T-helper 2 cell treated with Interferon-gamma antibody and Interleukin-4, amounts not matched to agents 100 ng/mL and 5 ng/mL, for 36 hours (primary cell): ENCODE measurements around the gene TMEM151B. TPM values are rescaled to one million over a fixed set of nuclear protein-coding genes. Genes with fewer than 3 reads are reported as not detected.

ENCODE experiments used
- intact Hi-C: fragments of 100-400 bp; cut with micrococcal nuclease; formaldehyde crosslinking; loops from one replicate; pipeline ENCODE4 v1.15.1; 2023
- total RNA-seq: library from RNA; stranded (reverse); gene quantifications from 2 replicates; pipeline ENCODE4 v1.2.3, GENCODE V29; 2022

The TMEM151B gene
- total RNA-seq, 1 donor from 2014 or later = not detected

GRCh38 chr6:44275749-44276648 lies 5.7 kb downstream of the TMEM151B start:
- intact Hi-C loops = no loop called here

GRCh38 chr6:44276667-44277640 lies 6.7 kb downstream of the TMEM151B start:
- intact Hi-C loops = no loop called here

- intact Hi-C loops = no loop called here
Observed at GRCh38 chr6:44277763-44278162, 7.5 kb downstream of the TMEM151B start.

- intact Hi-C loops = no loop called here
Observed at GRCh38 chr6:44278315-44278714, 8.1 kb downstream of the TMEM151B start.

- intact Hi-C loops = no loop called here
Observed at GRCh38 chr6:44278774-44279697, 8.8 kb downstream of the TMEM151B start.

GRCh38 chr6:44284121-44284520 lies 13.9 kb downstream of the TMEM151B start:
- intact Hi-C loops = no loop called here

- intact Hi-C loops = no loop called here
Observed at GRCh38 chr6:44284867-44285266, 14.6 kb downstream of the TMEM151B start.

- intact Hi-C loops = no loop called here
Observed at GRCh38 chr6:44285552-44286284, 15.5 kb downstream of the TMEM151B start.

GRCh38 chr6:44286285-44286565 lies 16.0 kb downstream of the TMEM151B start:
- intact Hi-C loops = no loop called here

GRCh38 chr6:44286747-44287146 lies 16.5 kb downstream of the TMEM151B start:
- intact Hi-C loops = no loop called here

- intact Hi-C loops = no loop called here
Observed at GRCh38 chr6:44289726-44290260, 19.5 kb downstream of the TMEM151B start.

GRCh38 chr6:44291841-44292240 lies 21.6 kb downstream of the TMEM151B start:
- intact Hi-C loops = no loop called here

- intact Hi-C loops = no loop called here
Observed at GRCh38 chr6:44292661-44293365, 22.6 kb downstream of the TMEM151B start.

- intact Hi-C loops = no loop called here
Observed at GRCh38 chr6:44294832-44295791, 24.9 kb downstream of the TMEM151B start.

GRCh38 chr6:44297063-44298038 lies 27.1 kb downstream of the TMEM151B start:
- intact Hi-C loops = no loop called here

GRCh38 chr6:44298055-44298803 lies 28.0 kb downstream of the TMEM151B start:
- intact Hi-C loops = no loop called here
